CD4-positive, alpha-beta T cell treated with Interleukin-6 for 4 hours (primary cell): Measurements from ENCODE around the gene STAG3.

ENCODE experiments used
- DNase-seq: peaks from one replicate; pipeline ENCODE4 v3.0.0-alpha.2; 2020; ENCODE audit warnings: mixed read lengths

The STAG3 gene

DNA sequence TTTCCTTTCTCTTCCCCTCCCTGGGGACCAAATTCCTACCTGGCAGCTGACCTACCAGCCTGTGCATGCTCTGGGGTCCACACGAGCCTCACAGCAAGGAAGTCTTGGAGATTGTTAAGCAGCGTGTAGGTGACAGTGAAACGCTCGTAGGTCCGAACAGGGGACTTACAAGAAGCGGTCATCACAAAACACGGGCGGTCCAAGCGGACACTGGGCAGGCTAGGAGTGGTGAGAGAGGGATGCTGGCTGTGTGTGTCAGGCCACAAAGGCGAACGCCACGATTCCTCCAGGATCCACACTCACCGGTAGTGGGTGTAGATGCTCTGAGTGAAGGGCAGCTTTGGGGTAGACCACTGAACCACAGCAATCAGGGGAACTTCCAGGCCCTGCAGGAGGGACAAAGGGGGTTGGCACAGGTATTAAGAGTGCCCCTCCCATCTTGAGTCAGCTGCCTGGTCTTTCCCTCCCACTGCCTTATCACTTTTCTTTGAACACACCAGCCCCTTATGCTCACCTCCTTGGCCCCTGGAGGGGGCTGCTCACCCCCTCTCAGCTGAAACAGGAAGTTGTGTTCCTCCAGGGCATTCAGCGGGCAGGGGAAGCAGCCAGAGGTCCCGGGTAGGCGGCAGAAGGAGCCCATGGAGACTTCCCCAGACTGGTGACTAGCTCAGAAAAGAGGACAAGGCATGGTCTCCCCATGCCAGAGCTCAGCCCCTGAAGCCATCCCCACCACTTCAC lies 21.2 kb upstream of the STAG3 start:
- DNase-seq: no peak

DNA sequence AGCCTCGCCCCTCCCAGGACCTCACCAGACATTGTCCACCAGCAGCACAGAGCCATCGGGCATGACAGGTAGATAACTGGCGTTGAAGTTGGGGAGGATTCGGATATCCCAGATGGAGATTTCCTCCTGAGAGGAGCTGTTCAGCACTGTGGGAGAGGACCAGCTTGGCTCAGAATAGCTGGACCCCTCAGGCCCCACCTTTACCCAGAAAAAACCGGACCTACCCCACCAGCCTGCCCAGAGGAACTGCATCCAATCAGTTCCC lies 20.7 kb upstream of the STAG3 start:
- DNase-seq: no peak

DNA sequence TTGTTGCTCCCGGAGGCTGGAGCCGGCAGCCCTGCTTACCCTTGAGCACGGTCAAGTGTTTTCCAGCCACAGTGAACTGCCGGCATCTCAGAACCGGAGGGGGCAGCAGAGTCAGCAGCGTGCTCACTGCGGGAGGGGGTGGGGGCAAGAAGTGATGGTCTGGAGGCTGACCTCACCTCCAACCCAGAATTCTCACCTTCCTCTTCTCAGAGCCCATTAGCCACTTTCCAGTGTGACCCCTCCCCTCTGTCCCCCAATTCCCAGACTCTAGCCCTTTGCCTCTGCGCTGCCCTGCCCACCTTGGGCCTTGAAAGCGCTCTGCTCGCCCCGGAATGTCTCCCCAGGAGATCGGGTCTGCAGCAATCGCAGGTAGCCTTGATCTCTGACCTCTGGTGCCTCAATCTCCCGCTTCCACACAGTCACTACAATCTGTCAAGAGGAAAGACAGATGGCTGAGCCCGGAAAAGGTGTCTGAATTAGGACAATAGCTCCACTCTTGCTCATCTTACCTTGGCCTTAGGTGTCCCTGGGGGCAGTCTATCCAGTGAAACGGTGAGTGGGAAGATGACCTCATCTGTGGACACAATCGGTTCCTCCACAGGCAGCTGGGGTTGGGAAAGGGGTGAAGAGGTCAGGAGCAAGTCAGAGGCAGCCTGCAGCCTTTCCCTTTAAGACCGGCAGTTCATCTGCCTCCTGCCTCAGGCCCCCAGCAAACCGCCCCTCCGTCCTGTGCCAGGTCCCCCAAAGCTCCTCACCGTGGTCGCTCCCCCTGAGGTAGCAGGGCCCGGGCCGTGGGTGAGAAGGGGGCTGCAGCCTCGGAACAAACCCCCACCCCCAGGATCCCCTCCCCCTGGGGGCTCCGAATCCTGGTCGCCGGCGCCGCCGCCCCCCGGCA lies 20.1 kb upstream of the STAG3 start:
- DNase-seq: no peak

DNA sequence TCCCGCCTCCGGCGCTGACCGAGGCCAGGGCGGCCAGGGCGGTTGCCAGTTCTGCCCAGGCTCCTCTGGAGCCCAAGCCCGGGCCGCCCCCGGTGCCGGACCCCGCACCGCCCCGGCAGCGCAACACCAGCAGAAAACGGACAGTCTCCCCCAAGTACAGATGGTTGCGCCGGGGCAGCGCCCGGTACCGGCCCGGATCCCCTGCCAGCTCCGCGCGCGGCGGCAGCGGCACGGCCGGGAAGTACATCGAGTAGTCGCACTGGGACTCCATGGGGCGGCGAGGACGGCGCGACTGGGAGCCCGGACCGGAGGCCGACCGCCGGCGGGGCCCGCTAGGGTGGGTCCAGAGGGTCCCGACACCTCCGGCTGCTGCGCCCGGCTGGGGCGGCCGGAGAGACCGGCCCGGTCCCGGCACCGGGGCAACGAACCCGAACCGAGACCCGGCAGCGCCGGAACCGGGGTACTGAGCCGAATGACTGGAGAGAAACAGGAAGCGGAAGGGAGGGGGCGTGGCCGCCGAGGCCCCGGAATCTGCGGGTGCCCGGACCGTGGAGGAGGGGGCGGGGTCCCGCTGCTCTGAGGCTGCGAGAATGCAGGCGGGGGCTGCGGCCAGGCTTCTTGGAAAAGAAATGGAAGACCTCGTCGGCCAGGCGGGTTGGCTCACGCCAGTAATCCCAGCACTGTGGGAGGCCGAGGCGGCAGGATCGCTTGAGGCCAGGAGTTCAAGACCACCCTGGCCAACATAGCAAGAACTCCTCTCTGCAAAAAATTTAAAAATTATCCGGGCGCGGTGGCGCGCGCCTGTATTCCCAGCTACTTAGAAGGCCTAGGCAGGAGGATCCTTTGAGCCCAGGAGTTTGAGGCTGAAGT lies 19.3 kb upstream of the STAG3 start, which contains the start of gene TRAPPC14:
TSS of gene TRAPPC14 (minus strand) at position 495 of the 870 bp plus-strand sequence. CDS start at position 271, 224 bp downstream.
- DNase-seq: peak; percentile 98

DNA sequence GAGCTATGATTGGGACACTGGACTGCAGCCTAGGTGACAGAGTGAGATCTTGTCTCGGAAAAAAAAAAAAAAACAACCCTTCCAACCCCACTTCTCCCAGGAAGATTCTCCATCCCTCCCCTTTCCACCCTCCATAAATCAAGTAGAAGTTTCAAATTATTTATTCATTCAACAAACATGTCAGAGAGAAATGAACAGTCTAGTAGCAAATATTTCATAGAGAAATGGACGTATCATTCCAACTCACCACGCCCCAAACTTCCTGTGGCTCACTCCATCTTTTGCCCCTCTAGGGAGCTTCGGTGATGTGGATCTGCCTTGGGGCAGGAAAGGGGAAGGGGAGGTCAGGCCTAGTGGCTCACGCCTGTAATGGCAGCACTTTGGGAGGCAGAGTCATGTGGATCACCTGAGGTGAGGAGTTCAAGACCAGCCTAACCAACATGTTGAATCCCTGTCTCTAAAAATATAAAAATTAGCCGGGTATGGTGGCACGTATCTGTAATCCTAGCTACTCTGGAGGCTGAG lies 18.6 kb upstream of the STAG3 start:
- DNase-seq: no peak

DNA sequence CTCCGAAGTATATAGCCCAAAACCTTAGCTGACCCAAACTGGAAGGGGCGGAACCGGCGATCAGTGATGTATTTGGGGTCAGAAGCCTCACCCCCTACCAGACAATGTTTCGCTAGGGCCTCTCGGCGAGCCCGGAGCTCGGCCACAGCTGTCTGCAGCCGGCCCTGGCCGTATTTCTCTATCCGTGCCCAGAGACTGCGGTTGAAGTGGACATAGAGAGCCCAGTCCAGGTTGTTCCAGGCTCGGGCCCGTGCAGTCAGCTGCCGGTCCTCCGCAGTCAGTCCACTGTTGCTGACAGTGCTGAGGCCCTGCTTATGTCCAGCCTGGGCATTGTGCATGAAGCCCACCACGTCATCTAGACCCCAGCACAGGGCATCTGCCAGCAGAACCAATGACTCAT lies 17.7 kb upstream of the STAG3 start:
- DNase-seq: no peak

DNA sequence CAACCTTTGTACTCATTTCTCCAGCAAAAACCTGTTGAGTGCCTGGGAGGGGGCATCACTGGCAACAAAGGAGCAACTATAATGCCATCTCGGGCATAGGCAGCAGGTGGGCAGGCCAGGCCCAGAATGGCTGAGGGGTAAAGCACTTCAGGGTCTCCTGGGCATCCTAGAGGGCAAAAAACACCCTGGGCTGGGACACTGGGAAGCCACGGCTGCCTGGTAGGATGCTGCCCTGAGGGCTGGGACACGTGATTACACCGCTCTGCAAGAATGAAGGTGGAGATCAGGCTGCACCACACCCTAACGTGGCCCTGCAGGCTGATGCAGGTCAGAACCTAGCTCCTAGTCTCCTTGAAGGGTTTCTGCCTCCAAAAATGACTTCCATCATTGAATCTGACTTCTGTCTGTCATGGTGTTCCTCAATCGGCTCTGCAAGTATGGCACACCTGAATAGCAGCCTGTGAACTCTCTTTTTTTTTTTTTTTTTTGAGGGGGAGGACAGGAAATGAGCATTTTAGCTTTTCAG lies 14.6 kb upstream of the STAG3 start:
- DNase-seq: peak; percentile 36

DNA sequence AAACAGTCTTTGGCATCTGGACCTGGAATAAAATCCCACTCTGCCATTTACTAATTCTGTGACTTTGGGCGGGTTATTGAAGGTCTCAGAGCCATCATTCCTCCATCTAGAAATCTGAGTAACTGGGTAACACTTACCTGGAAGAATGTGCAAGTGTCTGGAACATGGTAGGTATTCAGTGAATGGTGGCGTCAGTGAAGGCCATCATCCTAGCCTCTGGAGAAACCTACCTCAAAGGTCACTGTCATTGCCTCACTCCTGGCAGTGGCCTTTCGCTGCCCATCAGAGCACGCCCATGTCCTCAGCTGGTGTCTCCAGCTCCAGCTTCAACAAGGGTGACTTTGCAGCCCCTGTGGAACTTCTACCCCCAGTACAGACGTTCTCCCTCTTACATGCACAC lies 13.8 kb upstream of the STAG3 start:
- no peak for DNase-seq

DNA sequence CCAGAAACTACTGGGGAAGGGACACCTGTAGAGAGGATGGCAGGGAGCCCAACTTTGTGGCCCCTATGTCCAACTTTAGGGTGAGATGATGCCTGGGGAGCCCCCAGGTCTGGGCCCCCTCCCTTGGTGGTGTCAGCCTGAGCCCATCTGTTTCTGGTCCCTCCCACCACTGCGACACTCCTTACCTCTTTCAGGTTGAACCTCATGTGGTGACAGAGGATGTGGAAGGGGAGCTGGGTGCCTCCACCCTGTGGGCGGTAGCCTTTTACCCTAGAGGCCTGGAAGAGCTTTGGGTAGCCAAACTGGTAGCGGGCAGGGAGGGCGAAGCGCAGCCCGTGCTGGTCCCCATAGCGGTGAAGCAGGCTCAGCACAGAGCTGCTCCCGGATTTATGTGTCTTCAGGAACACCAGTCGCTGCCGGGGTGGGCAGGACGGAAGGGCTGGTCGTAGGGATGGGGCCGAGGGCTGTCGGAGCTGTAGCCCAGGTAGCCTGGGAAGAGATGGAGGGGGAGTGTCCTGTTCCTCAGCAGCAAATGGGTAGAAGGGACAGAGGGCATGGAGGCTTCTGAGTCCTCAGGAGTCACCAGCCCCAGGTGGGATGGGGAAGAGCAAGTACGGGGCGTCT lies 11.3 kb upstream of the STAG3 start:
- peak; percentile 69 for DNase-seq

DNA sequence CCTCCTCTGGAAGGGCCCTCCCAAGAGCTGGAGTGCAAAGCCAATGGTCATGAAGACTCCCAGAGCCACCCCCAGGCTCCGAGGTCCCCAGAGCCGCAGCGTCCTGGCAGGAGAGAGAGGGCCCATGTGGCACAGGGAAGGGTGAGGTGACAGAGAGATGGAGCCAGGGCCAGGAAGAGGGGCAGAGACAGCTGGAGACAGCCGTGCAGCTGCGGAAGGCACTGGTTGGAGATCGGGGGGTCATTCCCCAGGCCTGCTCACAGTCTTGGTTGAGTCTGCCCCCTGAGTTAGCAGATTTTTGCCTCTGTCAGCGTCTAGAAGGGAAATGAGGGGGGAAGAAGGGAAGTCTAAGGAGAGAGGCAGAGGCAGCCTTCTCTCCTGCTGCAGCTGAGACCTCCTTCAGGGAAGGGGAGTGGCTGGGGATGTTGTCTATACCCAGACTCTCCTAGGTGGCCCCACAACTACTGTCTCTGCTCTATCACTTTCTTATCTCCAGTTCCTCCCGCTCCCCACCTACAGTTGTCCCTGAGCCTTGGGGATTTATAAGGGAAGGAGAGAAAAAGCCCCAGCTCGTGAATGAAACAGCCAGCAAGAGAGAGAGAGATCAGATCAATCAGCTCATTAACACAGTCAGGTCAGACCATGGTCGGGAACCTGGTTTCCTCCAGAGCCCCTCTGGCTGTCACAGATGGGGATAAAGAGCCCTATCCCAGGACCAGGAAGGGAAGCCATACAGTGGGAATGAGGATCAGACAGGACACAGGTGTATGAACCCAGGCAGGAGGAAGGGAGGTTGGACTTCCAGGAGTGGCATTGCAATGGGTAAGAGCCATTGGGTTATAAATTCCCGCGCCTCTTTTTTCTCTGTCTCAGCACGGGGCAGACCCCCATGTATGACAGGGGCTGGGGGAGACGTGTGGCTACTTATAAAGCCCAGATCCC lies 10.5 kb upstream of the STAG3 start:
- DNase-seq: no peak

DNA sequence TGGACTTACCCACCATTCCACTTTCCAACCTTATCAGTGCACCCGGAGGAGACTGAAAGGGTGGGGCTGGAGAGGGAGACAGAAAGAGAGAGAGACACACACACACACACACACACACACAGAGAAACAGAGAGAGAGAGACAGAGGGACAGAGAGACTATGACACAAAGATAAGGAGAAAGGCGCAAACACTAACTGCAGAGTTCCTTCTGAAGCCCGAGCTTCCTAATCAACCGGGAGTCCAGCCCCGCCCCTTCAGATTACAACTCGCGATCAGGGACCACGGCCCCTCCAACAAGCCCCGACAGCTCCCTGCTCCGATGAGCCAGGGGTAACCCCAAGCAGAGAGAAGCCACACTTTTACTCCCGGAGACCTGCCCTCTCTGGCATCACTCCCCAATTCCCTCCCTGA lies 9.8 kb upstream of the STAG3 start:
- no peak for DNase-seq

DNA sequence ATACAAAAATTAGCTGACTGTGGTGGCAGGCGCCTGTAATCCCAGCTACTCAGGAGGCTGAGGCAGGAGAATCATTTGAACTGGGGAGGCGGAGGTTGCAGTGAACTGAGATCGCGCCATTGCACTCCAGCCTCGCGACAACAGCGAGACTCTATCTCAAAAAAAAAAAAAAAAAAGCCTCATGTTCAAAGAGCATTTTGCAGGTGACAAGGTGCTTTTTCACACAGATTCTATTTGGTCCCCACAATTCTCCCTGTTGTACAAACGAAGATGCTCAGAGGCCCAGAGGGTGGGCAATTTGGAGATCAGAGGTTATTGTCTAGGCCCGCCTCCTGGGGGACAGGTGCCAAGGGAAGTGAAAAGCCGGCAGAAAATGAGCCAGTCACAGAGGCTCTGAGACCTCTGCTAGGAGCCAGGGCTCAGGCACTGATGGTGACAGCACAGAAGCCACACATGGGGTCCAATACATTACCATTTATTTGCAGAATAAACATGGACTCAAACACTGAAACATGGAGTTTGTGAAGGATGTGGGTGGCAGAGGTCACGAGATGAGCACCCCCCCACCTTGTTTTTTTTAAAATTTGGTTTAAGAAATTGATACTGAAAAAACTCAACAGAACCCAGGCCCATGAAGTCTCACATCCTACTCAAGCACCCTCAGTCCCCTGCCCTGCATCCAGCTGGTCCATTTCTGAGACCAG lies 8.4 kb upstream of the STAG3 start:
- peak; percentile 55 for DNase-seq

DNA sequence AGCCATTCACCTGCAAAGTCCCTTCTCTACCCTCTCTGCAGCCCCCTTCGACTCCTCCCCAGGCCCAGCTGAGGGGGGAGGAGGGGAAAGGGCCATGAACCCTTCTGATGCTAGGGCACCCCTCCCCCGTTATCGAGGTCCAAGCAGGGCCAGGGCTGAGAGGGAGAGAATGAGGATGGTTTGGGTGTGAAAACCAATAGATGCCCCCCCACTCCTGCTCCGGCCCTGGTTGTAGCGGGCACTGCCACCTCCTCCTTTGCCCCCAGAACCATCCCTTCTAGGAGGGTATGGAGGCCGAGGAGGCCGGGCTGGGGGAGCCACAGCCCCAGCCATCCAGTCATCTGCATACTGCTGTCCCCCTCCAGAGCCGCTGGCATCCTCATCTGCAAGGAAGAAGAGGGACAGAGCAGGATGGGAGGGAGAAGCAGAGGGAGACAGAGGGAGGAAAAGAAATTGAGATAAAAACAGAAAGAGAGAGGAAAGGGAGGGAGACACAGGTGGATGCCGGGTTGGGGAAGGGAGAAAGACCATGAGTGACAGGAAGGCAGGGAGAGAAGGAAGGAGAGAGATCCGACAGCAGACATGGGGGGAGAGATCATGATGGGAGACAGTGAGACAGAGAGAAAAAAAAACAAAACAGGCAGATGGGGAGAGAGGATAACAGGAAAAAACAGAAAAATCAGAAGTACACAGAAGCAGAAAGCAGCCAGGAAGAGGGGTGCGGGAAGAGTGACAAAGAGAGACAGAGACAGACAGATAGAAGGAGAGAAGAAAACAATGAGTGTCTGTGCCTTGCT lies 7.4 kb upstream of the STAG3 start:
- DNase-seq: no peak

DNA sequence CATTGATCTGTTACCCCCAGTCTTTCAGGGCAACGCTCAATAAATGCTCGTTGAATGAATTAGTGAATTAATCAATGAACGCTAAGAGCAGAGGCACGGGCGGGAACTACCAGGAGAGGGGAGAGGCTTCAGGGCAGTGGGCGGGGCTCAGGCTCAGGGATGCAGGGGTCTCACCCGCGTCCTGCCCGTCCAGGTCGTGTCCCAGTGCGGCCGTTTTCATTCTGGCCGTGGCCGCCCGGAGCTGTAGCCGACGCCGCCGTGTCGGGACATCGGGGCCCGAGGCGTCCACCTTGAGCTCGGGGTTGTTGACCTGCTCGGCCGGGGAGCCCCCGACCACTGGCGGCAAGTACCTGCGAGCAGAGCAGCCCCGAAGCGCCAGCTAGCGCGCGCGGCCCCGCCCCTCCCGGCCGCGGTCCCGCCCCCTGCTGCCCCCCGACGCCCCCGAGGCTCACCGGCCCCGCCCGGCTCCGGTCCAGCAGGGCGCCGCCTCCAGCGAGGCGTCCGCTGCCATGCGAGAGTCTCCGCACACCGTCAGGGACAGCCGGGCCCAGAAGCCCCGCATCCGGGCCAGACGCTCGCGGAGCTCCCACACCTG lies 6.5 kb upstream of the STAG3 start:
- peak; percentile 54 for DNase-seq

DNA sequence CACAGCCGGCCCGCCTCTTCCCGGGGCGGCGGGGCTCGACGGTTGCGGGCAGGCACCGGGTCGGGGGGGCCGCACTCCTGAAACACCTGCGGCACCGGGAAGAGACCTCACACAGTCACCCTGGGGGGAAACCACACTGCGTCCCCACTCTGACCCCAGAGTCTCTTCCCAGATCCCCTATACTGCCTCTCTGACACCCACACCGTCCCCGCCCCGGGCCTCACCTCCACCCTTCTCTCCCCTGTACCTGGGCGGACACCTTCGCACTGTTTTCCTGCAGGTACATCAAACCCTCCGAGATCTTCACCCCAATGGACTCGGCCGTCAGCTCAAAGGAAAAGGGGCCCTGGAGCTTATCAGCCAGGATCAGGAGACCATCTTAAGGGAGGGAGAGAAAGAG lies 5.9 kb upstream of the STAG3 start:
- DNase-seq: peak; percentile 43

DNA sequence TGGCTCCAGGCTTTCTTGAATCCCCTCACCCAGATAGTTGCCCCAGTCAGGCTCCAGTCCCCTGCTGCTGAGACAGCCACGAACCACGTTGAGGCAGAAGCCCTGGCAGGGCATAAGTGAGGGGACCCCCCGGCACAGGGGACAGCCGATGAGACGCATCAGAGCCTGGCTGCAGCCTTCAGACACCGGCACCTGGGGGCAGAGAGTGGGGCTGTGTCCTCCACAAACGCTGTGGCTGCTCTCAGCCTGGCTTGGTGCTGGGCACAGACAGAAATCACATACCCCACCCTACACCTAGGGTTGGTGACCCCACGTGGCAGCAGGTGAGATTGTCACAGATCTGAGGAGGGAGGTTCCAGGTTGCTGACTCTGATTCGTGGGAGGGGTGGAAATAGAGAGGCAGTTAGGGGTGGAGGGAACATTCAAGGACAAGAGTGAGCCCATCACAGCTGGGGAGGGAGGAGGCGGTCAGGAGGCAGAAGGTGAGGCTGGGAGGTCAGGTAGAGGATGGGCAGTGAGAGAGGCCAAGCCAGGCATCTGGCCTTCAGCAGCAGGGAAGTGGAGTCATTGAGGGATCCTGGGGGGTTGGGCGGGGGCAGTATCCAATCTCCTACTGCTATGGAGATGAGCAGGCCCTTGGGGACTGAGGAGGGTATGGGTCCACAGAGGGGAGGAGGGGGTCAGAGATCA lies 3.8 kb upstream of the STAG3 start:
- no peak for DNase-seq

DNA sequence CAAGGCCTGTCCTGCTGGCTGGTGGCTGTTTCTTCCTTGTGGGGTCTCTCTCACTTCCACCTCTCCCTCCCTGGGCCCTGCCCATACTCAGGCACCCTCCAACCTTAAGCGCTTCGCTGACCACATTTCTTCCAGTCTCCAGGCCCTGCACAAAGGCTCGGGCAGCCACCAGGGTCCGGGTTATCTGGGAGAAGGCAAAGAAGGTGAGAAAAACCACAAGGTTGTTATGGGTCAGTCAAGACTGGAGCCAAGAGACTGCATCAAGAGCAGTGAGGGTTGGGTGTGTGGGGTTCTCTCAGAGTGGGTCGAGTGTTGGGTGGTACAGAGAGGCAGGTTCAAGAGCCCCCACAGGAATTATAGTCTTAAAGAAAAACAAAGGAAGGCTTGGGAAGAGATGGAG lies 3.1 kb upstream of the STAG3 start:
- DNase-seq: no peak

DNA sequence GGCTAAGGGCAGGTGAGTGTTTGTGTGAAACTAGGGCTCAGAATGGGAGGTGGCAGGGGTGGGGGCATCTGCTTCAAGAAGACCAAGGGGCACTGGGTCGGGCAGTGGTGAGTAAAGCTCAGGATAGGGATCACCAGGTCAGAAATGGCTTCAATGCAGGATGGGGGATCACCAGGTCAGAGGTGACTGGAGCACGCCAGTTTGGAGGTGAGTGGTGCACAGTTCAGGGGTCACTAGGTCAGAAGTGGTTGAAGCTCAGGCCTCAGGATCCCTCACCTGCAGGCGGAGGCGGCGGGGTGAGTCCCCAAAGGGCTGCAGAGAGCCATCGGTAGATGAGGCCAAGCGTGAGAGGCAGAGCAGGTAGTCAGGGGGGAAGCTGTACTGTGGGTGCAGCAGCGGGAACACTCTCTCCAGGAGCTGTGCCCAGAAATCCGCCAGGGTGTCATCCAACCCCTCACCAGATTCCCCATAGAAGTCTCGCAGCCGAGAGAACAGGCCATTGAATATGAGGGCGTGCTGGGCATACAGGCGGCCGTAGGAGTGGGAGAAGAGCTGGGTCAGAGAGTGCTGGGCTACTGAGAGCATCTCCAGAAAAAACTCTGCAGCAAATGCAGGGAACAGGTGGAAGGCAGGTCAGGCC lies 2.3 kb upstream of the STAG3 start:
- DNase-seq: no peak
